Measurements from ENCODE around the gene CAMSAP1. TPM values are rescaled to one million over a fixed set of nuclear protein-coding genes. Genes with fewer than 3 reads are reported as not detected.

Gene CAMSAP1
- polyA plus RNA-seq, 1 donor from 2014 or later: 58.5 TPM

DNA sequence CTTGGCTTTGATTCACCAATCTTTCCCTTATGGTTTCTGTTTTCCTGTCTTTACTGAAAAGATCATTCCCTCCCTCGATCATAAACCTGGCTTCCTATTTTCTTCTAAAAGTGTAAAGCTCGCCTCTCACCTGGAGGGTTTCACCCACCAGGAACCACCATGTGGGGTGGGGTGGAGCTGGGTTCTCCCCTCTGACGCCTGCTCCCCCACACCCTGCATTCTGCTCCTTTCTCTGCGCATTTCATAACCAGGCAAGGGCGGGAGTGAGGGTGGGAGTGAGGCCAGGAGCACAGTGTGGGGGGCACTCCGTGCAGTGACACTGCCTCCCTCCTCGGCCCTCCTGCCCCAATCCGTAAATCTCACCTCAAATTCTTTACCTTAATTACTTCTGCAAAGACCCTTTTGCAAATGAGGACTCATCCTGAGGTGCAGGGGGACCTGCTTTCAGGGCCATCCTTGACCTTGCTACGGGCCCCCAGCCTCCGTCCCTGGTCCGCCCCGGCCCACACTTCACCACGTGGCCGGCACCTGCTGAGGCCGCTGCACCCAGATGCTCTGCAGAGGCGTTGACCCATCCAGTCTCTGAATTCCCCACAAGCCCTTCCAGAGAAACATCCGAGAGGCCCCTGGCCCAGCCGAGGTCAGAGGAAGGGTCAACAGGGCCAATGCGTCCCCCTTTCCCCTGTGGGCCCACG is 146.0 kb downstream of the CAMSAP1 start:
- Histone ChIP-seq H3K9me2 (ENCODE audit: insufficient read depth, low read length) (no peaks in the 10 kb centered on the region), H3K36me3 (ENCODE audit: insufficient read depth, low read length) (no peaks in the 10 kb centered on the region), H3K27me3 (ENCODE audit: insufficient read depth, low read depth, low read length) (no peaks in the 10 kb centered on the region), H3F3A (ENCODE audit: insufficient read depth, low read length, poor library complexity, severe bottlenecking) (no peaks in the 10 kb centered on the region), H4K20me1 (ENCODE audit: insufficient read depth) (no peaks in the 10 kb centered on the region), H3K9me3 (ENCODE audit: low read length) (no peaks in the 10 kb centered on the region), H3K27ac (ENCODE audit: low read length) (no peak overlapping the region), H3K9ac (ENCODE audit: low read length) (no peak overlapping the region), H3K4me2 (ENCODE audit: low read length) (no peak overlapping the region), H2AFZ (ENCODE audit: low read depth, low read length) (no peak overlapping the region), H3K79me2 (replicated peaks; ENCODE audit: insufficient read depth, low read length) (no peaks in the 10 kb centered on the region), H3K4me3 (ENCODE audit: low read length) (no peak overlapping the region)
- TF ChIP-seq SMC3 (conservative IDR thresholded peaks at IDR 0.05; ENCODE audit: poor library complexity): no peak
- TF ChIP-seq RAD21 (conservative IDR thresholded peaks at IDR 0.05): no peak
- no peak for TF ChIP-seq EZH2 (IDR thresholded peaks at IDR 0.05; ENCODE audit: borderline replicate concordance, insufficient read depth, low read length, poor library complexity, severe bottlenecking)

DNA sequence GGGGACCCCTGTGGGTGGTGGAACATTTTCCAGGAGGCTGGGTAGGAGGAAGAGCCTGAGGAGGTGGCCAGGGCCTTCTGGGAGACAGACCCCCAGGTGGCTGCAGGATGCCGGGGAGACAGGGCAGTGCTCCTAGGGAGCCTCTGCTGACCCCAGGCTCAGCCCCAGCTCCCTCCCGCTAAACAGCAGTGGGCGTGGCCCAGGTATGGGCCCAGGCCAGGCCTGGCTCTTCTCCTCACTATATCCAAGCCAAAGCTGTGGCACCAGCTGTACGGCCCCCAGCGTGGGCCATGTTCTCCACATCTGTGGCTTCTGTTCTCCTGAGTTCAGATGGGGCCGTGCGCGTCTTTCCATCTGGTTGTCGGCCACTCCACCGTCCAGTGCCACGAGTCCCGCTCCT is 146.9 kb downstream of the CAMSAP1 start:
- no peak overlapping the region for H3K4me3 ChIP-seq (ENCODE audit: low read length)
- H3K27ac ChIP-seq (ENCODE audit: low read length): no peak overlapping the region
- H4K20me1 ChIP-seq (ENCODE audit: insufficient read depth): no peaks in the 10 kb centered on the region
- no peaks in the 10 kb centered on the region for H3K9me3 ChIP-seq (ENCODE audit: low read length)
- no peaks in the 10 kb centered on the region for H3F3A ChIP-seq (ENCODE audit: insufficient read depth, low read length, poor library complexity, severe bottlenecking)
- H3K36me3 ChIP-seq (ENCODE audit: insufficient read depth, low read length): no peaks in the 10 kb centered on the region
- no peaks in the 10 kb centered on the region for H3K9me2 ChIP-seq (ENCODE audit: insufficient read depth, low read length)
- H3K27me3 ChIP-seq (ENCODE audit: insufficient read depth, low read depth, low read length): no peaks in the 10 kb centered on the region
- no peak overlapping the region for H3K9ac ChIP-seq (ENCODE audit: low read length)
- no peaks in the 10 kb centered on the region for H3K79me2 ChIP-seq (replicated peaks; ENCODE audit: insufficient read depth, low read length)
- TF ChIP-seq POLR2AphosphoS5 (IDR thresholded peaks at IDR 0.05) (no peak), MXI1 (conservative IDR thresholded peaks at IDR 0.05; ENCODE audit: poor library complexity, severe bottlenecking) (no peak), SMC3 (conservative IDR thresholded peaks at IDR 0.05; ENCODE audit: poor library complexity) (no peak)
- no peak overlapping the region for H3K4me2 ChIP-seq (ENCODE audit: low read length)
- H2AFZ ChIP-seq (ENCODE audit: low read depth, low read length): no peak overlapping the region

DNA sequence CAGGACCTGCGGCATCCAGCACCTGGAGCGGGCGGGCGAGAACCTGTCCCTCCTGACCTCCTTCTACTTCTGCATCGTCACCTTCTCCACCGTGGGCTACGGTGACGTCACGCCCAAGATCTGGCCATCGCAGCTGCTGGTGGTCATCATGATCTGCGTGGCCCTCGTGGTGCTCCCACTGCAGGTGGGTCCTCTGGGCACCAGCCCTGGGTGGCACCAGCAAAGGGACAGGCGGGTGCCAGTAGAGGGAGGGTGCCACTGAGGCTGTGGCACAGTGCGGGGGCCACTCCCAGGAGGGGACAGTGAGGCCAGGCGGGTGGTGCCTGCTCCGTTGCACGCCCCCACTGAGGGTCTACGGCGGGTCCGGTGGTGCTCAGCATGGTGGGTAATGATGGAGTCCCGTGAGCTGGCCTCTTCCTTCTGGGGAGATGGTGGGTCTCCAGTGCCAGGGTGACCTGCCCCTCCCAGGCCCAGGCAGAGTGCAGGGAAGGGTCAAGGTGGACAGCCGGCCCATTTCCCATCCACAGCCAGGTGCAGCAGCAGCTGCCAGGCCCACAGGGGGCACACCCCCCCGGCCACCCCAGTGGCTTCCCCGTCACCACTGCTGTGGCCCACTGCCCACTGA is 147.6 kb downstream of the CAMSAP1 start:
- Histone ChIP-seq H3K36me3 (ENCODE audit: insufficient read depth, low read length) (no peaks in the 10 kb centered on the region), H3K79me2 (replicated peaks; ENCODE audit: insufficient read depth, low read length) (no peaks in the 10 kb centered on the region), H3K9me3 (ENCODE audit: low read length) (no peaks in the 10 kb centered on the region), H3K9me2 (ENCODE audit: insufficient read depth, low read length) (no peaks in the 10 kb centered on the region), H2AFZ (ENCODE audit: low read depth, low read length) (no peak overlapping the region), H3K27me3 (ENCODE audit: insufficient read depth, low read depth, low read length) (no peaks in the 10 kb centered on the region), H3K4me2 (ENCODE audit: low read length) (no peak overlapping the region), H3K4me3 (ENCODE audit: low read length) (no peak overlapping the region), H3F3A (ENCODE audit: insufficient read depth, low read length, poor library complexity, severe bottlenecking) (no peaks in the 10 kb centered on the region), H4K20me1 (ENCODE audit: insufficient read depth) (no peaks in the 10 kb centered on the region), H3K9ac (ENCODE audit: low read length) (no peak overlapping the region), H3K27ac (ENCODE audit: low read length) (no peak overlapping the region)
- TF ChIP-seq SMC3 (conservative IDR thresholded peaks at IDR 0.05; ENCODE audit: poor library complexity): no peak
- no peak for TF ChIP-seq RAD21 (conservative IDR thresholded peaks at IDR 0.05)
- TF ChIP-seq EZH2 (IDR thresholded peaks at IDR 0.05; ENCODE audit: borderline replicate concordance, insufficient read depth, low read length, poor library complexity, severe bottlenecking): no peak
- no peak for TF ChIP-seq EP300 (conservative IDR thresholded peaks at IDR 0.05; ENCODE audit: poor library complexity, severe bottlenecking)
- no peak for TF ChIP-seq TAF1 (IDR thresholded peaks at IDR 0.05; ENCODE audit: low read depth)
- TF ChIP-seq MXI1 (conservative IDR thresholded peaks at IDR 0.05; ENCODE audit: poor library complexity, severe bottlenecking): no peak
- TF ChIP-seq, protein P1, sequence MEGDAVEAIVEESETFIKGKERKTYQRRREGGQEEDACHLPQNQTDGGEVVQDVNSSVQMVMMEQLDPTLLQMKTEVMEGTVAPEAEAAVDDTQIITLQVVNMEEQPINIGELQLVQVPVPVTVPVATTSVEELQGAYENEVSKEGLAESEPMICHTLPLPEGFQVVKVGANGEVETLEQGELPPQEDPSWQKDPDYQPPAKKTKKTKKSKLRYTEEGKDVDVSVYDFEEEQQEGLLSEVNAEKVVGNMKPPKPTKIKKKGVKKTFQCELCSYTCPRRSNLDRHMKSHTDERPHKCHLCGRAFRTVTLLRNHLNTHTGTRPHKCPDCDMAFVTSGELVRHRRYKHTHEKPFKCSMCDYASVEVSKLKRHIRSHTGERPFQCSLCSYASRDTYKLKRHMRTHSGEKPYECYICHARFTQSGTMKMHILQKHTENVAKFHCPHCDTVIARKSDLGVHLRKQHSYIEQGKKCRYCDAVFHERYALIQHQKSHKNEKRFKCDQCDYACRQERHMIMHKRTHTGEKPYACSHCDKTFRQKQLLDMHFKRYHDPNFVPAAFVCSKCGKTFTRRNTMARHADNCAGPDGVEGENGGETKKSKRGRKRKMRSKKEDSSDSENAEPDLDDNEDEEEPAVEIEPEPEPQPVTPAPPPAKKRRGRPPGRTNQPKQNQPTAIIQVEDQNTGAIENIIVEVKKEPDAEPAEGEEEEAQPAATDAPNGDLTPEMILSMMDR (IDR thresholded peaks at IDR 0.05; ENCODE audit: poor library complexity, severe bottlenecking): no peak
- TF ChIP-seq, protein P2, sequence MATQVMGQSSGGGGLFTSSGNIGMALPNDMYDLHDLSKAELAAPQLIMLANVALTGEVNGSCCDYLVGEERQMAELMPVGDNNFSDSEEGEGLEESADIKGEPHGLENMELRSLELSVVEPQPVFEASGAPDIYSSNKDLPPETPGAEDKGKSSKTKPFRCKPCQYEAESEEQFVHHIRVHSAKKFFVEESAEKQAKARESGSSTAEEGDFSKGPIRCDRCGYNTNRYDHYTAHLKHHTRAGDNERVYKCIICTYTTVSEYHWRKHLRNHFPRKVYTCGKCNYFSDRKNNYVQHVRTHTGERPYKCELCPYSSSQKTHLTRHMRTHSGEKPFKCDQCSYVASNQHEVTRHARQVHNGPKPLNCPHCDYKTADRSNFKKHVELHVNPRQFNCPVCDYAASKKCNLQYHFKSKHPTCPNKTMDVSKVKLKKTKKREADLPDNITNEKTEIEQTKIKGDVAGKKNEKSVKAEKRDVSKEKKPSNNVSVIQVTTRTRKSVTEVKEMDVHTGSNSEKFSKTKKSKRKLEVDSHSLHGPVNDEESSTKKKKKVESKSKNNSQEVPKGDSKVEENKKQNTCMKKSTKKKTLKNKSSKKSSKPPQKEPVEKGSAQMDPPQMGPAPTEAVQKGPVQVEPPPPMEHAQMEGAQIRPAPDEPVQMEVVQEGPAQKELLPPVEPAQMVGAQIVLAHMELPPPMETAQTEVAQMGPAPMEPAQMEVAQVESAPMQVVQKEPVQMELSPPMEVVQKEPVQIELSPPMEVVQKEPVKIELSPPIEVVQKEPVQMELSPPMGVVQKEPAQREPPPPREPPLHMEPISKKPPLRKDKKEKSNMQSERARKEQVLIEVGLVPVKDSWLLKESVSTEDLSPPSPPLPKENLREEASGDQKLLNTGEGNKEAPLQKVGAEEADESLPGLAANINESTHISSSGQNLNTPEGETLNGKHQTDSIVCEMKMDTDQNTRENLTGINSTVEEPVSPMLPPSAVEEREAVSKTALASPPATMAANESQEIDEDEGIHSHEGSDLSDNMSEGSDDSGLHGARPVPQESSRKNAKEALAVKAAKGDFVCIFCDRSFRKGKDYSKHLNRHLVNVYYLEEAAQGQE (IDR thresholded peaks at IDR 0.05; ENCODE audit: borderline replicate concordance): no peak
- no peak for TF ChIP-seq POLR2AphosphoS5 (IDR thresholded peaks at IDR 0.05)

Measured in neural cell (in vitro differentiated cells).